ENCODE results near the gene NRXN3. TPM values are rescaled to one million over a fixed set of nuclear protein-coding genes. Genes with fewer than 3 reads are reported as not detected.

NRXN3 gene
- total RNA-seq, 1 donor from 2014 or later = 19.8 TPM

DNA sequence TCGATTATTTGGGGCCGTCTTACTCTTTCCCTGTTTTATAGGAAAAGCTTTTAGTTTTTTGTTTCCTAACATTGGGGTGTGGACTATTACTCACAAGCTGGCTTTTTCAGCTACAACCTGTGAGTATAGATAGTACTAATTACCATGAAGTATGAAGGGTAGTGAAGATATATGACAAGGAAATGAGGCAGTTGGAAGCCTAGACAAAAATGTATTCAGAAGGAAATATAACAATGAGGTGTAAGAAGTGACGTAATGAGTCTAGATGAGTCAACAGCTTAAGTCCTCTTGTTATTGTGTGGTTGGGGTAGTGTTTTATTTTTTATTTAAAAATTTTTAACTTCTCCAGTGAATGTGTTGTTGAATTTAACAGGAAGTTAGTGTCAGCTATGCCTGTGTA is 804.5 kb downstream of the NRXN3 start:
- Mint-ChIP-seq H3K9me3 (no peaks in the 10 kb centered on the region), H3K4me3 (no peak overlapping the region), H3K4me1 (ENCODE audit: unreplicated experiment) (peaks cover 6% of the 10 kb centered on the region), H3K27ac (no peak overlapping the region), H3K27me3 (peaks cover 2% of the 10 kb centered on the region), H3K36me3 (no peaks in the 10 kb centered on the region)
- TF ChIP-seq, protein P1, sequence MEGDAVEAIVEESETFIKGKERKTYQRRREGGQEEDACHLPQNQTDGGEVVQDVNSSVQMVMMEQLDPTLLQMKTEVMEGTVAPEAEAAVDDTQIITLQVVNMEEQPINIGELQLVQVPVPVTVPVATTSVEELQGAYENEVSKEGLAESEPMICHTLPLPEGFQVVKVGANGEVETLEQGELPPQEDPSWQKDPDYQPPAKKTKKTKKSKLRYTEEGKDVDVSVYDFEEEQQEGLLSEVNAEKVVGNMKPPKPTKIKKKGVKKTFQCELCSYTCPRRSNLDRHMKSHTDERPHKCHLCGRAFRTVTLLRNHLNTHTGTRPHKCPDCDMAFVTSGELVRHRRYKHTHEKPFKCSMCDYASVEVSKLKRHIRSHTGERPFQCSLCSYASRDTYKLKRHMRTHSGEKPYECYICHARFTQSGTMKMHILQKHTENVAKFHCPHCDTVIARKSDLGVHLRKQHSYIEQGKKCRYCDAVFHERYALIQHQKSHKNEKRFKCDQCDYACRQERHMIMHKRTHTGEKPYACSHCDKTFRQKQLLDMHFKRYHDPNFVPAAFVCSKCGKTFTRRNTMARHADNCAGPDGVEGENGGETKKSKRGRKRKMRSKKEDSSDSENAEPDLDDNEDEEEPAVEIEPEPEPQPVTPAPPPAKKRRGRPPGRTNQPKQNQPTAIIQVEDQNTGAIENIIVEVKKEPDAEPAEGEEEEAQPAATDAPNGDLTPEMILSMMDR (conservative IDR thresholded peaks at IDR 0.05) = no peak
- DNase-seq (ENCODE audit: extremely low spot score, unreplicated experiment) = no peak

DNA sequence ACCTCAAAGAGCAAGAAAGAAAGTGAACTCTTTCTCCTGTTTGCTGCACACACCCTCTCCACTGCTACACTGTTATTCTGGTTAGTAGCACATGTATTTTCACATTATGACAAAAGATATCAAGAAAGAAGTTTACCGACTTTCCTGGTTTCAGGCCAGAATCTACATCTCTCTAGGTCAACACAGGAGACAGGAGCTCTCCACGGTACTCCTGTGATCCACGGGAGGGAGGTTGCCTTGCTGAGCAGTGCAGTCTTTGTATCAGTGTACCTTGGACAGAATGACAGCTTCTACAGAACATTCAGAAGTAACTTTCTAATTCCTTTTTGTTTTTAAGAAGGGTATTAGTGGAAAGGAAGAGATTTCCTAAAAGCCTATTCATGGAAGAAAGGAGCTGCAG is 805.6 kb downstream of the NRXN3 start:
- no peak overlapping the region for H3K27ac Mint-ChIP-seq
- H3K4me1 Mint-ChIP-seq (ENCODE audit: unreplicated experiment) = peaks cover 6% of the 10 kb centered on the region
- H3K9me3 Mint-ChIP-seq = no peaks in the 10 kb centered on the region
- TF ChIP-seq, protein P1 (conservative IDR thresholded peaks at IDR 0.05) = no peak
- H3K4me3 Mint-ChIP-seq = no peak overlapping the region
- no peak for DNase-seq (ENCODE audit: extremely low spot score, unreplicated experiment)
- H3K36me3 Mint-ChIP-seq = no peaks in the 10 kb centered on the region
- peaks cover 2% of the 10 kb centered on the region for H3K27me3 Mint-ChIP-seq

DNA sequence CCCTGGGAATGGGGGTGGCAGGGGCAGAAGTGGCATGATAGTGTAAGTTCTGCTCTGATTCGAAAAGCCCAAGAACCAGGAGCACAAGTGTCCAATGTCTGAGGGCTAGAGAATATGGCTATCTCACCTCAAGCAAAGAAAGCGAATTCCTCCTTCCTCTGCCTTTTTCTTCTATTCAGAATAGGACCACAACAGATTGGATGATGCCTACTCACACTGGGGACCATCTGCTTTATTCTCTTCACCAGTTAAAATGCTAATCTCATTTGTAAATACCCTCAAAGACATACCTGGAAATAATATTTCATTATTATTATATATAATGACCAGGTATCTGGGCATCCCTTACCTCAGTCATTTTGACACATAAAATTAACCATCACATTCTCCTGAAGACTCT is 808.7 kb downstream of the NRXN3 start:
- H3K27ac Mint-ChIP-seq = no peak overlapping the region
- H3K9me3 Mint-ChIP-seq = no peaks in the 10 kb centered on the region
- H3K4me3 Mint-ChIP-seq = no peak overlapping the region
- no peak for DNase-seq (ENCODE audit: extremely low spot score, unreplicated experiment)
- H3K4me1 Mint-ChIP-seq (ENCODE audit: unreplicated experiment) = no peaks in the 10 kb centered on the region
- TF ChIP-seq, protein P1 (conservative IDR thresholded peaks at IDR 0.05) = no peak
- H3K27me3 Mint-ChIP-seq = peaks cover 2% of the 10 kb centered on the region
- no peaks in the 10 kb centered on the region for H3K36me3 Mint-ChIP-seq

DNA sequence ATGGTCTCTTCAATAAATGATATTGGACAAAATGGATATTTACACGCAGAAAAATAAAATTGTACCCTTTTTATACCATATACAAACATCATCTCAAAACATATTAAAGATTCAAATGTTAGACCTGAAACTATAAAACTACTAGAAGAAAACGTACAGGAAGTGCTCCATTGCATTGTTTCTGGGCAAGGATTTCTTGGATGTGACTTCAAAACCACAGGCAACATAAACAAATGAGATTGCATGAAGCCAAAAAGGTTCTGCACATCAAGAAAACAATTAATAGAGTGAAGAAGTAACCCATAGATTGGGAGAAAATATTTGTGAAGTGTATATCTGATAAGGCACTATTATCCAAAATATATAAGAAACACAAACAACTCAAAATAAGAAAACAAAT is 812.4 kb downstream of the NRXN3 start:
- Mint-ChIP-seq H3K27me3 (peaks cover 4% of the 10 kb centered on the region), H3K27ac (no peak overlapping the region), H3K9me3 (no peaks in the 10 kb centered on the region), H3K4me3 (no peak overlapping the region), H3K36me3 (no peaks in the 10 kb centered on the region), H3K4me1 (ENCODE audit: unreplicated experiment) (no peaks in the 10 kb centered on the region)
- TF ChIP-seq, protein P1 (conservative IDR thresholded peaks at IDR 0.05) = no peak
- no peak for DNase-seq (ENCODE audit: extremely low spot score, unreplicated experiment)

DNA sequence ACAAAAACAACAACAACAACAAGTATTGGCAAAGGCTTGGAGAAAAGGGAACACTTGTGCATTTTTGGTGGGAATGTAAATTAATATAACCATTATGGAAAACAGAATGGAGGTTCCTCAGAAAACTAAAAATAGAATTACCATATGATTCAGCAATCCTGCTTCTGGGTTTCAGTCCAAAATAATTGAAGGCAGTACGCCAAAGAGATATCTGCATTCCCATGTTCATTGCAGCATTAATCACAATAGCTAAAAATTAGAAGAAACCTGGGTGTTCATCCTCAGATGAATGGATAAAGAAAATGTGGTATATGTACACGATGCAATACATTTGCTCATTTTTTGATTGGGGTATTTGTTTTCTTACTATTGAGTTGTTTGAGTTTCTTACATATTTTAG is 813.0 kb downstream of the NRXN3 start:
- H3K9me3 Mint-ChIP-seq = no peaks in the 10 kb centered on the region
- H3K27me3 Mint-ChIP-seq = peaks cover 9% of the 10 kb centered on the region
- no peak overlapping the region for H3K4me3 Mint-ChIP-seq
- TF ChIP-seq, protein P1 (conservative IDR thresholded peaks at IDR 0.05) = no peak
- no peak overlapping the region for H3K27ac Mint-ChIP-seq
- no peaks in the 10 kb centered on the region for H3K4me1 Mint-ChIP-seq (ENCODE audit: unreplicated experiment)
- H3K36me3 Mint-ChIP-seq = no peaks in the 10 kb centered on the region
- no peak for DNase-seq (ENCODE audit: extremely low spot score, unreplicated experiment)
